Measurements from ENCODE around the gene SPAG6.
"Not testable (repeated sequence)": the region's sequence is repeated elsewhere in the genome, so short reads cannot be mapped to it uniquely, and the experiment has no call there.

SPAG6 gene

DNA sequence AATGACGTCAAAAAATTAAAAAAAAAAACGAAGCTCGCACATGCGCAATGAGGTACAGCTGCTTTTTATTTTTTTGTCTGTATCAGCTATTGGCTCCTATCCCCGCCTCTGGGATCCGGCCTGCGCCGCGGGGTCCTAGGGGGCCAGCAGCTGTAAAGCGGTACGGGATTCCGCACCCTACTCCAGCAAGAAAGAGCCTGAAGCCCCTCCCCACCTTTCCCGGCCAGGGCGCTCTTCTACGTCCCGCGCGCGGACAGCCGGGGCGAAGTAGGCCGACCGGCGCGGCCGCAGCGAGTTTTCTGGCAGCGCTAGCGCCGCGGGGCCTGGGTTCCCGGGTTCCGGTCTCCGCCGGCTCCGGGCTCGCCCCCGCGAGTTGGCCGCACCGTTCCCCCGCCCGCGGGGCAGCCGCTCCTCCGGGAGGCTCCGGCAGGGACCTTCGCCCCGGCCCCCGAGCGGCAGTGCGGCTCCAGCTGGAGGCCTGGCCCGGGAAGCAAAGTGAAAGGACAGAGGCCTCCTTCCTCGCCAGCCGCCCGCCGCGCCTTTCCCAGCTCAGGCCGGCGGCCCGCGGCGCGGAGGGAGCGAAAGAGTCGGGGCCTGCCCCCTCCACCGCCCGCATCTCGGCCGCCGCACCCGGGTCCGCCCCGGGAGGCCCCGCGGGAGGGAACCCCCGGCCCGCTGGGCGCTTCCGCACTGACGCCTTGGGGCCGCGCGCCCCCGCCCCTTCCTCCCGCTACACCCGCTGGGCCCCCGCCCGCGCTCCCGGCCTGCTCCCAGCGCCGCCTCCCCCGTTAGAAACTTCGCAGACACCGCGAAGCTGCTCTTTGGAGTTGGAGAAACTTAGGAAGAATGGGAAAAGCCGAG, 4.7 kb upstream of the SPAG6 start:
- Mint-ChIP-seq H3K4me3 (peak overlapping the region; percentile 84), H3K4me1 (ENCODE audit: low read depth) (peaks cover 30% of the 10 kb centered on the region), H3K27me3 (peaks cover 73% of the 10 kb centered on the region), H3K27ac (peak overlapping the region; percentile 89), H3K9me3 (no peaks in the 10 kb centered on the region), H3K36me3 (ENCODE audit: low read depth) (no peaks in the 10 kb centered on the region)
- intact Hi-C loops (cut with micrococcal nuclease) = loop anchor here (2.0 kb wide), 2 partner anchors 18 to 88 kb away; no protein-coding TSS in a partner anchor

DNA sequence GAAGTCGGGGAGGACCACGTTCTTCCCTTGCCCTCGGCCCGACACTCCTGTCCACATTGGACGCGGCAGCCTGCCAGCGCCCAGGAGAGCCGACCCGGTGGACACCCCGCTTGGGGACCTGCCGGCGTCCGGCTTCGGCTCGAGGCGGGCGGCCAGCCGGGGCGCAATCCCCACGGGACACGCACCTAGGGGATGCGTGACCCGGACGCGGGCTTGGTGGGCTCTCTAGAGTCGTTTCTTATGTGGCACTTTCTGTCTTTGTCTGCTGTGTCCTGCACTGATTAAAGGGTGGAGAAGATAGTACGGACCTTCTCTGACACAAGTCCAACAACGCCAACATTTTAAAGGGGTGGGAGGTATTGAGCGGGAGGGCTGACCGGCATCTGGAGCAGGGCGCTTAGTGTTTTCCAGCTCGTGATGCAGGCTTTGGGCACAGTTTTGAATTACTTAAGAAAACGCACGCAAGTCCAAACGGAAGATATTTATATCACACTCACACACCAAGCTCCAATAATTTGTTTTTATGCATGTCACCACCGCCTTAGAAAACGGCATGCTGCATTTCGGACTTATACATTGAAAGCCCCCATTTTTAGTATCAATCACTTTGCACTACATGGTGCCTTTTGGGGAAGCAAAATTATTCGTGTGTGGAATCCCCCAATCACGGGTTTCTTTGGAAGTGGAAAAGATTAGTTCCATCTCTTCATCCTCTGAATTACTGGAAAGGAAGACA, 3.9 kb upstream of the SPAG6 start:
- peaks cover 30% of the 10 kb centered on the region for H3K4me1 Mint-ChIP-seq (ENCODE audit: low read depth)
- intact Hi-C loops (cut with micrococcal nuclease) = loop anchor here (2.0 kb wide), 2 partner anchors 19 to 89 kb away; no protein-coding TSS in a partner anchor
- peak overlapping the region; percentile 84 for H3K4me3 Mint-ChIP-seq
- H3K36me3 Mint-ChIP-seq (ENCODE audit: low read depth) = no peaks in the 10 kb centered on the region
- no peaks in the 10 kb centered on the region for H3K9me3 Mint-ChIP-seq
- peaks cover 73% of the 10 kb centered on the region for H3K27me3 Mint-ChIP-seq
- peak overlapping the region; percentile 89 for H3K27ac Mint-ChIP-seq

DNA sequence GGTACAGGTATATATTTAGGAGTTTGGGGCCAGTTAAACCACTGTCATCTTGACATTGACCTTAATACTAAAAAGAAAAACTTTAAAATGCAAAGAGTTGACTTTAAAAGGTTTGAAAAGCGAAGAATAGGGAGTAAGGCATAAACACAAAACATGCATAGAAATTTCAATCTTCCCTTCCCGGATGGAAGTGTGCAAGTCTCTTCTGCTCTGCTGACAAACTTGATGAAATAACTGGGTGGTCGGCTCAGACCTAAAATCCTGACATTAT, 3.4 kb upstream of the SPAG6 start:
- H3K27ac Mint-ChIP-seq = no peak overlapping the region
- peaks cover 27% of the 10 kb centered on the region for H3K4me1 Mint-ChIP-seq (ENCODE audit: low read depth)
- H3K4me3 Mint-ChIP-seq = no peak overlapping the region

DNA sequence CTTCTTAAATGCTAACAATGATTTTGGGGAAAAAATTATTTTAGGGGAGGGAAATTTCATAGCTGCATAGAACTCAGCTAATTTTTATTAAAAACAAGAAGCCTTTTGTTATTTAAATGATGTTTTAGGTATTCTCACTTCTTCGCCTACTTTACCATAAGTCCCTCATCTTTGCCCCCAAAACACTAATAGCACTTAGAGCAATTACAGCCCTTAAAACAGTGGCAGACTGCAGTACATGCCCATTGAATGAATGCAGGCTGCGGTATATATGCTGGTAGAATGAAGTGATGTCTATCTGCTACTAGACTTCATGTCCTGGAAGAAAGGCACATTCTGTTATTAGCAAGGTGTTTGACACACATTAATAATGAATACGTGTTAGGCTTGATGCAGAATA, 2.9 kb upstream of the SPAG6 start:
- intact Hi-C loops (cut with micrococcal nuclease) = no loop called here
- Mint-ChIP-seq H3K9me3 (no peaks in the 10 kb centered on the region), H3K4me3 (no peak overlapping the region), H3K27me3 (peaks cover 69% of the 10 kb centered on the region), H3K4me1 (ENCODE audit: low read depth) (peaks cover 23% of the 10 kb centered on the region), H3K27ac (no peak overlapping the region), H3K36me3 (ENCODE audit: low read depth) (no peaks in the 10 kb centered on the region)

More for the DNA sequence above, 3.4 kb upstream of the SPAG6 start:
- Mint-ChIP-seq H3K9me3 (no peaks in the 10 kb centered on the region), H3K27me3 (peaks cover 71% of the 10 kb centered on the region), H3K36me3 (ENCODE audit: low read depth) (no peaks in the 10 kb centered on the region)
- intact Hi-C loops (cut with micrococcal nuclease) = loop anchor here (2.0 kb wide), 2 partner anchors 19 to 89 kb away; no protein-coding TSS in a partner anchor

DNA sequence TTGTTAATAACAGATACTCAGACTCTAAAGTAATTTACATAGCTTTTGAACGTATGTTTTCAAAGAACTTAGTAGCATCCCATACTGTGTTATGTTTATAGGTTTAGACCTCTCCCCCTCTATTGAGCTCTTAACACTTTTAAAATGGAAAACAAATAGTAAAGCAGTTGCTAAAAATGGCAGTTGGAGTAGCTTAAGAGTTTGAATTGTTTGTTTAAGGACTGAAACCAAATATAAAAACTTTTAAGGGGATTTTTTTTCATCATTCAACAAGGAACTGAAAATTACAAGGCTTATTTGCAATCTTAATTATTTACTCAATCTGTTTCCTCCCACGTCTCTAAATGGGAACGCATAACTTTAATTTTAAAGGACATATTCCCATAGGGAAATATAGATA, 1.6 kb upstream of the SPAG6 start:
- H3K4me3 Mint-ChIP-seq = no peak overlapping the region
- H3K9me3 Mint-ChIP-seq = no peaks in the 10 kb centered on the region
- H3K27ac Mint-ChIP-seq = no peak overlapping the region
- no peaks in the 10 kb centered on the region for H3K36me3 Mint-ChIP-seq (ENCODE audit: low read depth)
- peaks cover 23% of the 10 kb centered on the region for H3K4me1 Mint-ChIP-seq (ENCODE audit: low read depth)
- intact Hi-C loops (cut with micrococcal nuclease) = no loop called here
- H3K27me3 Mint-ChIP-seq = peaks cover 61% of the 10 kb centered on the region

DNA sequence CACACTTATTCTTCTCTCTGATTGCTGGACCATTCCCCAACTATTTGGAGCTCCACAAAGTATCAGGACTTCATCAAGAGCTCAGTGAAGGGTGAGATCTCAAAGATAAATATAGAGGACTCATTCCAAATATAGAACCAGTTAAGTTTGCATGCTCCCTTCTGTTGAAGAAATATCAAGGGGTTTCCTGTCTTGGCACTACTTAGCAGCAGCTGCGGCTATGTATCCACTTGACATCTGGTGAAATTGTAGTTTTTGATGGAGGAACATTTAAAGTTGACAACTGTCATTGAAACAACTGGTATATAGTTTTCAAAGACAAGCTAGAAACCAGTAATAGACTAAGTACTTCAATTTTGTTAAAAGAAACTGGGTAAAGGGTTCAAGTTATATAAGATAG, 1.0 kb upstream of the SPAG6 start:
- peaks cover 60% of the 10 kb centered on the region for H3K27me3 Mint-ChIP-seq
- intact Hi-C loops (cut with micrococcal nuclease) = no loop called here

DNA sequence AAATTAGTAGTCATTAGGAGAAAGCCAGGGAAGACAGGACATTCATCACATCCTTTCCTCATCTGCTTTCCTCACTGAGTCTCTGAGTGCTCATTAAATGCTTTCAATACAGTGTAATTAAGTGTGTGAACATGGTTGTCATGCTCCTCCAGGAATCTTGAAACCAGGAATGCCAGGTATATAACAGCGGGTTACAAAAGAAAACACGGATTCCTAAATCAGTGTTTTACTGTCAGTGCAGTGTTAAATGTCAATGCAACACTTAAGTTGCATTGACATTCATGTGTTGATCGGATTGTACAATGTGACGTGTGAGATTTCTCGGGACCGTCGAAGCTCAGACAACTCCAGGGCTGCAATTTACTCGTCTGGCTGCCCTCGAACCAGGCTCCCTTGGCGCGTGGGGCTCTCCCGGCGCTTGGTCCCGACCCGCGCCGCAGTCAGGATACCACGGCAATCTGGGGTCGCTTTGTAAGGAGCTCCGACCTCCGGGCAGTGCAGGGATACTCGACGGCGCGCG, 455 bp upstream of the SPAG6 start:
- intact Hi-C loops (cut with micrococcal nuclease) = no loop called here
- H3K4me1 Mint-ChIP-seq (ENCODE audit: low read depth) = peaks cover 23% of the 10 kb centered on the region
- peaks cover 60% of the 10 kb centered on the region for H3K27me3 Mint-ChIP-seq
- no peaks in the 10 kb centered on the region for H3K9me3 Mint-ChIP-seq
- no peaks in the 10 kb centered on the region for H3K36me3 Mint-ChIP-seq (ENCODE audit: low read depth)
- H3K27ac Mint-ChIP-seq = peak overlapping the region; percentile 75
- H3K4me3 Mint-ChIP-seq = peak overlapping the region; percentile 81

More for the DNA sequence above, 1.0 kb upstream of the SPAG6 start:
- H3K27ac Mint-ChIP-seq = no peak overlapping the region
- no peaks in the 10 kb centered on the region for H3K36me3 Mint-ChIP-seq (ENCODE audit: low read depth)
- H3K4me3 Mint-ChIP-seq = no peak overlapping the region
- H3K9me3 Mint-ChIP-seq = no peaks in the 10 kb centered on the region
- peaks cover 23% of the 10 kb centered on the region for H3K4me1 Mint-ChIP-seq (ENCODE audit: low read depth)

DNA sequence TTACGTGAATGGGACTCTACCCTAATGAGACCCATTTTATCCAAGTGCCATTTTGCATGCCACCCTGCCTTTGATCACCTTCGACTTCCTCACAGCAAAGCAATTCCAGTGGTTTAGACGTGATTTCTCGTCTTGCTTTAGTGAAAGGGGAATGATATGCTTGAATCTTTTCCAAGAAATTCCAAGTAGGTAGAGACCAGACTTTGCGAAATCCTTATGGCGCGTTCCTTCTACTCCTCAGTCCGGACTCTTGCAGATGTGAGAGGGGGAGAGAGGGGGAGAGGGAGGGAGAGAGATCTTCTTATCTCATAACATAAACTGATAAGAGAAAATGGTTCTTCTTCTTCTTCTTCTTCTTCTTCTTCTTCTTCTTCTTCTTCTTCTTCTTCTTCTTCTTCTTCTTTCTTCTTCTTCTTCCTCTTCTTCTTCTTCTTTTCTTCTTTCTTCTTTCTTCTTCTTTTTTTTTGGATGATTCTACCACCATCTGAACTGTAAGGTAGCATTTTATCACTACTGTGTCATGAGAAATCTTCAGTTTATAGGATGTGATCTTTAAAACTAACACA, 883 bp downstream of the SPAG6 start:
- peak overlapping the region; percentile 75 for H3K27ac Mint-ChIP-seq

DNA sequence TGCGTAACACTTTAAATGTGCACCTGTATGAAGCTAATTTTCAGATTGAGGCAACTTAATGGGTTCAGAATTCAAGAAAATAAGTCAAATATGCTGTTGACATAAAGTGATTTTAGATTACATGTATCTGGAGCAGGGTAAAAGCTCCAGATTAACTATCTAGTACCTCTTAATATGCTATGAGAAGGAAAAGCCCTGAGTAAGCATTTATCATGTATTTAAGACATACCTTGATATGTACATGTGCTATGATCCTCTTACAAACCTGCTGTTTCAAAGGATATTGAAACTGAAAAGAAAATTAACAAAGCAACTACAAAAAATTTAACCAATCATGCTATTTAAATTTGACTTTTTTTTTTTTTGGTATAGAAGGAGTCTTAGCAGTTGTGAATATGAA, 4.5 kb downstream of the SPAG6 start:
- intact Hi-C loops (cut with micrococcal nuclease) = no loop called here
- Mint-ChIP-seq H3K4me1 (ENCODE audit: low read depth) (peaks cover 17% of the 10 kb centered on the region), H3K27ac (no peak overlapping the region), H3K27me3 (peaks cover 33% of the 10 kb centered on the region), H3K36me3 (ENCODE audit: low read depth) (no peaks in the 10 kb centered on the region), H3K9me3 (no peaks in the 10 kb centered on the region), H3K4me3 (no peak overlapping the region)

More for the DNA sequence above, 883 bp downstream of the SPAG6 start:
- peaks cover 23% of the 10 kb centered on the region for H3K4me1 Mint-ChIP-seq (ENCODE audit: low read depth)
- peak overlapping the region; percentile 54 for H3K4me3 Mint-ChIP-seq
- no peaks in the 10 kb centered on the region for H3K9me3 Mint-ChIP-seq
- peaks cover 59% of the 10 kb centered on the region for H3K27me3 Mint-ChIP-seq
- intact Hi-C loops (cut with micrococcal nuclease) = no loop called here
- no peaks in the 10 kb centered on the region for H3K36me3 Mint-ChIP-seq (ENCODE audit: low read depth)

DNA sequence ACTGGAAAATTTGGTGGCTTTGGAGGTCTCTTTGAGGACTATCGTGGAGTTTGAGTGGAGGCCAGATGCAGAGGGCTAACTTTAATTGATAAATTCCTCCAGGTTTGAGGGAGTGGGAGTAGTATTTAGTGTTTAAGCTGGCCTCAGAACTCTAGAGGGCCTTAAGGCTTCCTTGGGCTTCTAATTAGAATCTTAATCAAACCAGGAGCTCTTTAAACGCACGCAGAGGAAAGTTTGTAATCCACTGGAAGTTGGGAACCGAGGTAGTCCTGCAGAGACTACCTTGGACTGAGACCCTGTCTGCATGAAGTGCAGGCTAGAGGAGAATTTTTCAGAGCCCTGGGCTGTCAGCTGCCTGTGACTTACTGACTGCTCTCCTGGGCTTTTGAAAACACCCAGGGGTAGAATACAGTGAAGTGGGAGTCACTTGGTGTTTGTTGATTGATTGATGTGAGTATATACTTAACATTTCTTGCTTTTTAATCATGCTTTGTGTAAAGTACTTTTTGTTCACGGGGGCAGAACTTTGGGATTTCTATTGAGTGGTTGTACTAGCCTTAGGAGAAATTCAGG, 5.9 kb downstream of the SPAG6 start:
- H3K4me1 Mint-ChIP-seq (ENCODE audit: low read depth) = peaks cover 4% of the 10 kb centered on the region
- intact Hi-C loops (cut with micrococcal nuclease) = no loop called here
- H3K4me3 Mint-ChIP-seq = no peak overlapping the region
- no peaks in the 10 kb centered on the region for H3K9me3 Mint-ChIP-seq
- H3K36me3 Mint-ChIP-seq (ENCODE audit: low read depth) = no peaks in the 10 kb centered on the region
- peaks cover 19% of the 10 kb centered on the region for H3K27me3 Mint-ChIP-seq
- no peak overlapping the region for H3K27ac Mint-ChIP-seq

DNA sequence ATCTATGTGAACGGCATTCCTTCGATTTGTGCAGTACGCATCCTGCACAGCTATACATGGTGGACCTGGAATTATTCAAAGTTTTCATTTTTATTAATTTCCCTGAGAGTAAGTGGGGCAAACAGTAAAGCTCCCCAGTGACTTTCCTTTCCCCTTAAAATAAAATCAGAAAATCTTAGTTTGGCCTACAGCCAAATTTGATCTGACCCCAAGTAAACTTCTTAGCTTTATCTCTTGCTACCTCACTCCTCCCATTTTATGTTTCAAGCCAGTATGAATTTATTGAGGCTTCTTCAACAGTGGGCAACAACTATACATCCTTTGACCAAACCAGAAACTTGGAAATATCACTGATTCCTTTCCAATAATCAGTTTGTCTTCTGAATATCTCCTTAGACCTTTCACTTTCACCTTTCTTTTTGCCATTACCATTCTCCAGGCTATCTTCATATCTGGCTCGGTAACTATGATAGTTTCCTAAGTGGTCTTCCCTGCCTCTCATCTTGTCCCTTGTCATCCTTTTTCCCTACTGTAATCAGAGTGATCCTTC, 11.1 kb downstream of the SPAG6 start:
- H3K27ac Mint-ChIP-seq = no peak overlapping the region
- no peaks in the 10 kb centered on the region for H3K4me1 Mint-ChIP-seq (ENCODE audit: low read depth)
- no peaks in the 10 kb centered on the region for H3K9me3 Mint-ChIP-seq
- H3K36me3 Mint-ChIP-seq (ENCODE audit: low read depth) = no peaks in the 10 kb centered on the region
- H3K27me3 Mint-ChIP-seq = peaks cover 3% of the 10 kb centered on the region
- intact Hi-C loops (cut with micrococcal nuclease) = no loop called here
- H3K4me3 Mint-ChIP-seq = no peak overlapping the region

DNA sequence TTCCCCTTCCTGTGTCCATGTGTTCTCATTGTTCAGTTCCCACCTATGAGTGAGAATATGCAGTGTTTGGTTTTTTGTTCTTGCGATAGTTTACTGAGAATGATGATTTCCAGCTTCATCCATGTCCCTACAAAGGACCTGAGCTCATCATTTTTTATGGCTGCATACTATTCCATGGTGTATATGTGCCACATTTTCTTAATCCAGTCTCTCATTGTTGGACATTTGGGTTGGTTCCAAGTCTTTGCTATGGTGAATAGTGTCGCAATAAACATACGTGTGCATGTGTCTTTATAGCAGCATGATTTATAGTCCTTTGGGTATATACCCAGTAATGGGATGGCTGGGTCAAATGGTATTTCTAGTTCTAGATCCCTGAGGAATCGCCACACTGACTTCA, 12.5 kb downstream of the SPAG6 start:
- H3K4me1 Mint-ChIP-seq (ENCODE audit: low read depth); intact Hi-C loops (cut with micrococcal nuclease); H3K36me3 Mint-ChIP-seq (ENCODE audit: low read depth); H3K4me3 Mint-ChIP-seq; H3K9me3 Mint-ChIP-seq; H3K27me3 Mint-ChIP-seq; H3K27ac Mint-ChIP-seq: not testable (repeated sequence)

DNA sequence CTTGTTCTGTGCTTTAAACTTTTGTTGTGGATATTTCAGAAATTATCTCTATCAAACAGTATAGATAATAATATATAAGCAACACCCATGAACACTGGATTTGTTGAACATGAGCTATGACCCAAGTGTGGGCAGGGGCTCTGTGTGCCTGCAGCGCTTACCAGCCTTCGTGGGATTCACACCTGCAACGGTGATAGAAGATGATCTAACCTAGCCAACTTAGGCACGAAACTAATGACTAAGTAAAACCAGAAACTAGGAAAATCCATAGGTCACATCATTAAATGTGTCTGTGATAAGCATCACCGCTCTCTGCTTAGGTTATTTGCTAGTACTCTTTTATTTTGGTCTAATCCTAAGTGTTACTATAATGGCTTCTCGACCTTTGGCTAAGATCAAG, 18.0 kb downstream of the SPAG6 start:
- Mint-ChIP-seq H3K27me3 (peaks cover 5% of the 10 kb centered on the region), H3K4me1 (ENCODE audit: low read depth) (no peaks in the 10 kb centered on the region), H3K4me3 (no peak overlapping the region), H3K9me3 (no peaks in the 10 kb centered on the region), H3K36me3 (ENCODE audit: low read depth) (no peaks in the 10 kb centered on the region), H3K27ac (no peak overlapping the region)
- intact Hi-C loops (cut with micrococcal nuclease) = loop anchor here (5.0 kb wide), 1 partner anchor 624 kb away; no protein-coding TSS in a partner anchor
